NCI-H524 treated with DMSO at 0.1 percent for 48 hours (cell line): ENCODE data around the gene SLC25A10.

Source experiments
- DNase-seq: peaks from one replicate; lab custom pipeline; 2025; lab: John Stamatoyannopoulos, UW

Gene SLC25A10

DNA sequence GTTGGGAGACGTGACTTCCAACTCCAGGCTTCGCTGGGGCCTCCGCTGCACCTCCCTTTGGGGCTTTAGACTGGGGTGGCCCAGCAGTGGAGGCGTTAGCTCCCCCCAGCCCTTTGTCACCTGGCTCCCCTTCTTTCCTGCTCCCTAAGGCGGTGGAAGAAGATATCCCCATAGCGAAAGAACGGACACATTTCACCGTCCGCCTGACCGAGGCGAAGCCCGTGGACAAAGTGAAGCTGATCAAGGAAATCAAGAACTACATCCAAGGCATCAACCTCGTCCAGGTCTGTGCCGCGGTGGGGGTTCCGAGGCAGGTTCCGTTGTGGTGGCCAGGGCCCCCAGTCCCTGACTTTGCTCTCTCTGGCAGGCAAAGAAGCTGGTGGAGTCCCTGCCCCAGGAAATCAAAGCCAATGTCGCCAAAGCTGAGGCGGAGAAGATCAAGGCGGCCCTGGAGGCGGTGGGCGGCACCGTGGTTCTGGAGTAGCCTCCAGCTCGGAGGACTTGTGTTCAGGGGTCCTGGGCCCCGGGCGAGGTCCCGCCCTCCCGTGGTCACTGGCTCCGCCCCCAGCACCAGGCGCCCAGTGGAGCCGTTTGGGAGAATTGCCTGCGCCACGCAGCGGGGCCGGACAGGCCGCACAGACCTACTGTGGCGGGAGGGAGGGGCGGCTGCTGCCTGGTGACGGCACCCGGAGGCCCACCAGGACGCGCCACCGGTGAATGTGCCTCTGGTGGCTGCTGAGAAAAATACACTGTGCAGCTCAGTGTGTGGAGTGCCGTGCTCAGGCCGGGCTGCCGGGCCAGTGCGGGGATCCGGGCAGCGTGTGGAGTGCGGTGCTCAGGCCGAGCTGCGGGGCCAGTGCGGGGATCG lies 5.1 kb upstream of the SLC25A10 start:
- DNase-seq = no peak

DNA sequence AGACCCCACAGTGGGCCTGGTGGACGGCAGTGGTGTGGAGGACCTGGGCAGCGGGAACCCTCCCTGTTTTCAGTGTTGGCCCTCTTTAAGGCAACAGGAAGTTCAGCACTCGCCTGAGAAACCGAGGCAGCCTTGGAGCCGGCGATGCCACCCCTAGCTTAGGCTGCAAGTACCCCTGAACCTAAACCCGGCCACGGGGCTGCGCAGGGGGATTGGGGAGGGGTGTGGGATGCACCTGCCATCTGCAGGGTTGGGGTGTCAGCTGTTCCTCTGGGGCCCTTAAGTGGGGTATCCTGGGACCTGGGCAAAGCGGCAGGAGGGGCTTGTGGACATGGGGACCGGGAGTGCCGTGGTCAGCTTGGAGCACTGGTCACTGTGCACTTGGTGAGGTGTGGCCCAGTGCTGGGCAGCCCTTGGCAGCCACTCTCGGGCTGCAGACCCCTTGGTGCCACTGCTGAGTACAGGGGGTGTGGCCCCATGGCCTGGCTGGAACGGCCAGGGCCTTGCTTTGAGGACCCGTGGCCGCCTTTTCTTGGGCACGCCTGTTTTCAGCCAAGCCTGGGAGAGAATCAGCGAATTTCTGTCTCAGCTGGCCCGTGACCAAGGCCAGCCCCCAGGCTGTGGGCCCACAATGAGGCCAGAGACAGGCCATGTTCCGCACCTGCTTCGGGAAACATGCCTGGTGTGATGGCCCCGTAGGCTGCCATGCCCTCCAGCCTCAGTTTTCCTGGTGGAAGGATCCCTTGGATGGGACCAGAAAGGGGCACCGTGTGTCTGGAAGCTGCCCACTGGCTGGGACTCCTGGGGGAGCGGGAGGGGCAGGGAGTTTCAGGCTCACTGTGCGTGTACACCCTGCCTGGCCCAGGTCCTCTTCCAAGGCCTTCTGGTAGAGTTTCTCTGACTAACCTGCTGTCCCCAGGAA lies 4.1 kb upstream of the SLC25A10 start:
- no peak for DNase-seq

DNA sequence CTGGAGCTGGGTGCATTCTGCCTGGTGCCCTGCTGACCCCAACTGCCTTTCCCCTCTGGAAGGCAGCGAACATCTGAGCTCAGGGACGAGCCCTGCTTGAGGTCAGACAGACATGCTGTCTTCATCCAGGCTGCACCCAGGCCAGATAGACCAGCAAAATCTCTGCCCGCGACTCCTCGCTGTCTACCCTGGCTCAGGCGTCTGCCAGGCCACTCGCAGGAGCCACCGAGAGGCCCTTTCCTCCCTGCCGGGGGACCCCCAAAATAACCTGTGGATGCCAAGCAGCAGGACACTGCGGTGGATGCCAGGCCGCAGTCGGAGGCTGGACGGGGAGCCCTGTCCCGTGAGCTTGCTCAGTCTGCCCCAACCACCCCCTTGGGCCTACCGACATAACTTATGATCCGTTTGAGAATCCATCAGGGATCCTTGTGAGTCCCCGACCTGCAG lies 3.3 kb upstream of the SLC25A10 start:
- DNase-seq = no peak

DNA sequence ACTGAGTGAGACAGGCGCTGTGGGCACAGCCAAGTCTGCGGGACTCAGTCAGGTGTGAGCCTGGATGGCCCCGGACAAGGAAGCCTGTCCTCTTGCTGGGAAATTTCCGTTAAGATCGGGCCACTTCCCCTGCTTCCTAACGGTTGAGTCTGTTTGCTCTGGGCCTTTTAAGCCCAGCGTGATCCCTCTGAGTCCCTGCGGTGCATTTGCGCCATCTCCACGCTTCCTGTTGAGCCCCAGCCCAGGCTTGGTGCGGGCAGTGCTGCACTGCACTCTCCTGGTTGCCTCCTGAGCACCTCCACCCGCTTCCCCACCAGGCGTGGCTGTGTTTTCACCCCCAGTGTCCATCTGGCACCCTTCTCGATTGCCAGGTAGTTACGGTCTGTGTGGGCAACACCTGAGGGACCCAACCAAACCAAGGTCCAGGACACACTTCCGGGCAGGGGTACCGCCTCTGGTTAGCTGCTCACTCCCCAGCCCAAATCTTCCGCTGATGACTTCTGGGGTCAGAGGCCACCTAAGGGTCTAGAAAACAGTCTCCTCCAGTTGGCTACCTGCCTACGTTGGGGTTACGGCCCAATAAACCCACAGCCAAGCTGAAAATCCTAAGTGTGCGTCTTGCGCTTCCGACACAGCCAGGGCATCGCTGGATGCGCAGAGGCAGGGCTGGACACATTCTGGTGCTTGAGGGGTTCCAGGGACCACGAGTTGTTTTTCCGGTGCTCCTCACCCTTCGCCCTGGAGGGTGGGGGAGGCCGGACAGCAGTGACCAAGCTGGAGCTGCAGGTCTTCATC lies 1.4 kb upstream of the SLC25A10 start:
- no peak for DNase-seq

DNA sequence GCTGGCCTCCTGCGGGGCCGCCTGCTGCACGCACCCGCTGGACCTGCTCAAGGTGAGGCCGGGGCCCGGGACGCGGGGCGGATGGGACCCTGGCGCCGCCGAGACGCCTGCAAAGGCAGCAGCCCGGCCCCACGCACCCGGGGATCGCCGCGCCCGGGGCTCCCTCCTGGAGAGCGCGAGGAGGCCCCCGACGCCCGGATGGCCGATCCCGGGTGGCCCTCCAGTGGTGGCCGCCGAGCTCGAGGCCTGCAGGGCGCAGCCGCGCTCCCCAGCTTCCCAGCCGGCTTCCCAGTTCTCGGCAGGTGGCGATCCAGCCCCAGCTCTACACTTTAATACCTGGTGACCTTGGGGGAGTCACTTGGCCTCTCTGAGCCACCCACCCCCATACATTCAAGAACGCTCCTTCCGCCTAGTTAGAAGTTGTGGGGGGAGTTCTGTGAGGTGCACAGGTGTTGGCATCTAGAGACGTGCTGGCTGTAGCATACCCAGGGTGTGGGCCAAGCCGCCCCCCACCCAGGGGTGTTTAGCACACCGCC lies 452 bp downstream of the SLC25A10 start:
- no peak for DNase-seq

DNA sequence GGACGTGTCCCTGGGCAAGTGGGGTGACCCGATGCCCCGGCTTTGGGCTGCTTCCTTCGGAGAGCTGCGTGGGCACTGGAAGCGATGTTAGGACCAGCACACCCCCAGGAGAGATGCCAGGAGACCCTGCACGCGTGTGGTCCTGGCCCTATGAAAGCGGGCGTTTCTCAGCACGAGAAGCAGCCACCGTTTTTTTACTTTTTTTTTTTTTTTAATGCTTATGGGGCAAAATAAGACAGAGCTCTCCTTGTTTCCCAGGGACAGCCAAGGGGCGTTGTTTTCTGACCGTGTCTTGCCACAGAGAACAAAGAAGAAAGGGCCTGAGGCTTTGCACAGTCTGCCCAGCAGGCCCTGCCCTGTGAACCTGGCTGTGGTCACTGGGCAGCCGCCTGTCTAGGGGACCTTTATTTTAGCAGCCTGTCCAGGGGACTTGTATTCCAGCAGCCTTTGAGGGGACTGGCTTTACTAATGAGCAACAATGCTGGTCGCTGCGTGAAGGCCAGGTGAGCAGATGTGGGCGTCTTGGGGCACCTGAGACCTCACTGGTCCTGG lies 996 bp downstream of the SLC25A10 start:
- DNase-seq = no peak

DNA sequence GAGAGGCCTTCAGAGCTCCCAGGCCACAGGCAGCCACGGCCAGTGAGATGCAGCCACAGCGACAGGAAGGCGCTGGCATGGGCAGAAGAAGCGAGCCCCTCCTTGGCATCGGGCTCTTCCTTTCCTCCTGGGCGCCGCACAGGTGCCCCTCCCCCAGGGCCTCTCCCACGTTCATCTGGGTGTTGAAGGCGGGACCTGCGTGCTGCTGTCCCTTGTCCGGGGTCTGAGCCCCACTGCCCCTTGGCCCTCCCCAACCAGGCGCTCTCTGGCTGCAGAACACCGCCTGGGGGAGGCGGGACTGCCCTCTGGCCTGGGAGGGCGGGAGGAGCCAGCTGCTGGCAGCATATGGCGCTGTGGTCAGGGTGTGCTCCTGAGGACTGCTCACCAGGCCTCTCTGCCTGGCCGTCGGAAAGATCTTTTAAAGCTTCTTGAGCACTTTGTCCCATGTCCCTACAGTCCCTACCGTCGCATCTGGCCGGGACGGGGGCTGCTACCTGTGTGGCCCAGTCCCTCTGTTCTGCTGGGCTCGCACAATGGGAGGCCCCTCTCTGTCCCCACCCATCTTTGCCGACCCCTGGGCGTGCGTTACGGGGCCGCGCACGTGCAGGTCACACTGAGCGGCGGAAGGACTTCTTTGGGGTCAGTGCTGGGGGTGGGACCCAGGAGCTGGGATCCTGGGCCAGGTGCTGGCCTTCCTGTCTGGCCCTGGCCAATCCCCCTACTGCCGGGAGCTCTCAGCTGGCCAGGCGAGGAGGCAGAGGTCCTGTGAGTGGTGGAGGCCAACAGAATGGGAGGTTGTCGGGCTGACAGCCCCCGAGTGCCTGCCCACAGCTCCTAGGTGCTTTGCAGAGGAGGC lies 1.7 kb downstream of the SLC25A10 start:
- DNase-seq = no peak

DNA sequence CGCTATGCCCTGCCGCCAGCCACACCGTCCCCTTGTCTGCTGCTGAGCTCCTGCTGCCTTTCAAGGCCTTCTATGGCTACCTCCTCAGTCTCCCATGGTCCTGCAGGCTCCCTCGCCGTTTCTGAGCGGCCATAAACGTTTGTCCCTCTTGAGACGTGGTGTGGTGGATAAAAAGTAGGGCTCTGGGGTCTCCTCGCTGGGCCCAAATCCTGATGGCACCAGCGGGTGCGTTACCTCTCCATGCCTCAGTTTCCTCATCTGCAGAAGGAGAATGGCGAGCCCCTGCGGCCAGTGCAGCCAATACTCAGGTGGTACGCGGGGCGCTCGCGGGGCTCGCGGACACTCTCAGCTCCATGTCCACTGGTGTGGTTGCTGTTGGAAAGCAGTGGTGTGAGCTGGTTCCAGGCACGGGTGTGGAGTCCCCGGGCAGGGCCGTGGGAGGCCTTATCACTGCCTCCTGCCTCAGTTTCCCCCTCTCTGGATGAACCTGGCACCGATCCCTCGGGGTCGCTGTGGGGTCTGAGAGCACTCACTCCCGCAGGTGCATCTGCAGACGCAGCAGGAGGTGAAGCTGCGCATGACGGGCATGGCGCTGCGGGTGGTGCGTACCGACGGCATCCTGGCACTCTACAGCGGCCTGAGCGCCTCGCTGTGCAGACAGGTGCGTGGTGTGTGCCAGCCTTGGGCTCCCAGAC lies 2.5 kb downstream of the SLC25A10 start:
- DNase-seq = no peak

DNA sequence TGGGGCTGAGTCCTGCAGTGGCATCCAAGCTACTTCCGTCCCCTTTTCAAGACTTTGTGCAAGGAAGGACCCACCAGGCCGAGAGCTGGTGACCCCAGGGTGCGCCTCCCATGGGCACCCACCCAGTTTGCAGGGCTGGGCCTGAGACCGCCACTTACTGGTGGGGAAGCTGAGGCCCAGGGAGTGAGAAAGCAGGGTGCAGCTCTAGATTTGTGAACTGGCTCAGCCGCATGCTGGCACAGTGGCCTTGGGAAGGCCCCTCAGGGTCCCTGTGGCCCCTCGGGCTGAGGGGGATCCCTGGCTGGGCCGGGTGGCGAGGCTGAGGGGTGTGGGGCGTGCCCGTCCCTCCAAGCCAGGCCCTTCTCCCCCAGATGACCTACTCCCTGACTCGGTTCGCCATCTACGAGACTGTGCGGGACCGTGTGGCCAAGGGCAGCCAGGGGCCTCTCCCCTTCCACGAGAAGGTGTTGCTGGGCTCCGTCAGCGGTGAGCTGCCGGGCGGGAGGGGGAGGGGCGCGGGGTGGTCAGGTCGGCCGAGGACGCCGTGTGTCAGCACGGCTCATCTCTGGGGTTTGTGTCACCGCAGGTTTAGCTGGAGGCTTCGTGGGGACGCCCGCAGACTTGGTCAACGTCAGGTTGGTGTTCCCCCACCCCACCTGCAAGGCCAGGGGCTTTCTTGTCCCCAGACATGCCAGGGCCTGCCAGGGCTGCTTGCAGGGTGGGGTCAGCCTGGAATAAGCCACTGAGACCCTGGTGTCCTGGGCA lies 3.2 kb downstream of the SLC25A10 start:
- DNase-seq = no peak

DNA sequence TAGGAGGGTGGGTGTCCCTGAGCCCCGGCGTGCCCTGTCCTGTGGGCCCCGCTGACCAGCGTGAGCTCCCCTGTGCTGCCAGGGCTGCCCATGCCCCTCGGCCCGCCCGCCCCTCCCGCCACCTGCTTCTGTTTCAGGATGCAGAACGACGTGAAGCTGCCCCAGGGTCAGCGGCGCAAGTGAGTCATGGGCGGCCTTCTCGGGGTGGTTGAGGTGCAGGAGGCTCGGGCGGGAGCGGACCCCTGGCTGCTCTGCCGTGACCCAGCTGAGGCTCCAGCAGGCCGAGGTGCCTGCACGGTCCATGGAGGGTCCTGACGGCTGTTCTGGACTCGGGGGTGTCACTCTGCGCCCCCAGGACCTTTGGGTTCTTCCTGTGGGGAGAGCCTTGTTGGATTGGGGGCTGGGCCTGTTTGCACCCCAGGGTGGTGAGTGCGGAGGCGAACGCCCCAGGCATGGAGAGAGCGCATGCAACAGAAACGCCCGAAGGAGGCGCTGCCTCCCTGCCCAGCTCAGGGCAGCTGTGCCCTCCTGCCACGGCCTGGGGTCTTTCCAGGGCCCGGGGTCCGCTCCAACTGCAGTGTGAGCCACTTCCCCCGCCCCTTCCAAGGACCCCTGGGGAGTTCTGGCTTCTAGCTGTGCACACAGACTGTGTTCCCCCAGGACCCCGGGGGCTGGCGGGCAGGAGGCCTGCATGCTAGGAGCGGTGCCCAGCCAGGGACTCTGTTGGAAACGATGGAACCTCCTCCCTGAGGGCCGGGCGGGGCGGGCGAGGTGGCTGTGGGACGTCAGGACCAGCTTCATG lies 4.0 kb downstream of the SLC25A10 start:
- DNase-seq = no peak

DNA sequence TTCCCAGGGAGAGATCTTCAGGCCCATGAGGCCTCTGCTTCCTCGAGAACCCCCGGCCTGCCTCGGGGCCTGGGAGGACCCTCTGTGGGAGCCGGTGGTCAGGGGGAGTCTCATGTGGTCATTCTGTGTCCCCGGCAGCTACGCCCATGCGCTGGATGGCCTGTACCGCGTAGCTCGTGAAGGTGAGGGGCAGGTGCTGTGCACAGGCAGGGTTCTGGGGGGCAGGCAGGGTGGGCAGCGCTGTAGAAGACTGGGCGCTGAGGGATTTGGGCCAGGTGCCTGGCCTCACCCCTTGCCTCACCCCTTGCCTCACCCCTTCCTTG lies 4.6 kb downstream of the SLC25A10 start:
- DNase-seq = no peak

DNA sequence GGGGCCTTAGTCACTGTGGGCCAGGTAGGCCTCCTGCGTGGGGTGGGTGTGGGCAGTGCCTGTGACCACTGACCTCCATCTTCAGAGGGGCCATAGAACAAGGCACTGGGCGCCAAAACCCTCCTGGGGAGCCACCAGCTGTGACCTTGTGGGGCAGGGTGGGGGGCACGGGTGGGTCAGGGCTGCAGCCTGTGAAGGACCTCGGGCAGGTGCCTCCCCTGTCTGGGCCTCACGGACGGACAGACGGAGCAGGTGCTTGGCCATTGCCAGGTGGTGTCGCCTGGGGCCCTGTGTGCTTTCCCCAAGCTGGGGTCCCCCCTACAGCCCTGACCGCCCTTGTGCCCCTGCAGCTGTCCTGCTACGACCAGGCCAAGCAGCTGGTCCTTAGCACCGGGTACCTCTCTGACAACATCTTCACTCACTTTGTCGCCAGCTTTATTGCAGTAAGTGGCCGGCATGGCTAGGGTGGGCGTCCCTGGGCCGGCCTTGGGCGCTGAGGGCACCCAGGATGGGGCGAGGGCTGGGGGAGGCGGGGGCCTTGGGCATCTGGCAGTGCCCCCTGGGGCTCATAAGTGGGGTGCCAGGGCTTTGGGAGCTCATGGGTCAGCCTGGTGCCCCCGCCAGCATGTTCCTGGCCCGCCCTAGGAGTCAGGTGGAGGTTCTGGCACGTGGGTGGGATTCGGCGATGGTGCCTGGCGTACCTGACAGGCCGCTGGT lies 5.1 kb downstream of the SLC25A10 start:
- no peak for DNase-seq

DNA sequence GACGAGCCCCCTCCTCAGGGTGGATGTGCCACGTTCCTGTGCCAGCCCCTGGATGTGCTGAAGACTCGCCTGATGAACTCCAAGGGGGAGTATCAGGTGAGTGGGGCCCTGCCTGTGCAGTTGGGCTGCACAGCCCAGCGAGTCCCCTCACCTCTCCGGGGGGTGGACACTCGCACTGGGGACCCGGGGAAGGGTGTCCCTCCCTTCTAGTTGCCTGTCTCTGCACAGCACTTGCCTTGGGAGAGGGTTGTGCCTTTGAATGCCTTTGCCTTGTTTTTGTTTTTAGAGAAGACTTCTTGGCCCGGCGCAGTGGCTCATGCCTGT lies 5.6 kb downstream of the SLC25A10 start:
- DNase-seq = no peak

DNA sequence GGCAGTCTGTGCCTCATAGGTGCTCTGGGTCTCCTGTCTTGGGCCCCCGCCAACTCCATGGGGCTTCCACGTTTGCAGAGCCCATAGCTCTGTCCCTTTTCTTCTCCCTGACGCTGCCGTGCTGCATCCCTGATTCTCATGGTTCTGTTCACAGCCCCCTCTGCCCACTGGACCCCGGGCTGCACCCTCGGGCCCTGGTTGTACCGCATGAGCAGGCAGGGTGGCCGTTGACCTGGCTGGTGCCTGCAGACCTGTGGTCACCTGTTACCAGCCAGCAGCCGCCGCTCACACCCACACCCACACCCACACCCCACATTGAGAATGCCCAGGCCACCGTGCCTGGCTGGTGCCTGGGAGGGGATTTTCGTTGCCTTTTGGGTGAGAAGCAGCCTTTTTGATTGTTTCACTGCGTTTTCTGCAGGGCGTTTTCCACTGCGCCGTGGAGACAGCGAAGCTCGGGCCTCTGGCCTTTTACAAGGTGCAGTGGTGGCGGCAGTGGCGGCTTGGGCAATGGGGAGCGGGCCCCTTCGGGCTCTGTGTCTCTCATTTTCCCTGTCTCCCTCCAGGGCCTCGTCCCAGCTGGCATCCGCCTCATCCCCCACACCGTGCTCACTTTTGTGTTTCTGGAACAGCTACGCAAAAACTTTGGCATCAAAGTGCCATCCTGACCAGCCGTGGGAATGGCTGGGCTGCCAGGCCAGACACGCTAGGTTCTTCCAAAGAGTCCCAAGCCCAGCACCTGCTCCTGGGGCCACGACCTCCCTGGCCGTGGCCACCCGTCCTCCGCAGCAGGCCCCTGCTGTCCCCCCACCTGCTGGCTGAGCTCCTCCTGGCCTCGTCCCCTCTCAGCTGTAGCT lies 7.6 kb downstream of the SLC25A10 start:
- DNase-seq = no peak

DNA sequence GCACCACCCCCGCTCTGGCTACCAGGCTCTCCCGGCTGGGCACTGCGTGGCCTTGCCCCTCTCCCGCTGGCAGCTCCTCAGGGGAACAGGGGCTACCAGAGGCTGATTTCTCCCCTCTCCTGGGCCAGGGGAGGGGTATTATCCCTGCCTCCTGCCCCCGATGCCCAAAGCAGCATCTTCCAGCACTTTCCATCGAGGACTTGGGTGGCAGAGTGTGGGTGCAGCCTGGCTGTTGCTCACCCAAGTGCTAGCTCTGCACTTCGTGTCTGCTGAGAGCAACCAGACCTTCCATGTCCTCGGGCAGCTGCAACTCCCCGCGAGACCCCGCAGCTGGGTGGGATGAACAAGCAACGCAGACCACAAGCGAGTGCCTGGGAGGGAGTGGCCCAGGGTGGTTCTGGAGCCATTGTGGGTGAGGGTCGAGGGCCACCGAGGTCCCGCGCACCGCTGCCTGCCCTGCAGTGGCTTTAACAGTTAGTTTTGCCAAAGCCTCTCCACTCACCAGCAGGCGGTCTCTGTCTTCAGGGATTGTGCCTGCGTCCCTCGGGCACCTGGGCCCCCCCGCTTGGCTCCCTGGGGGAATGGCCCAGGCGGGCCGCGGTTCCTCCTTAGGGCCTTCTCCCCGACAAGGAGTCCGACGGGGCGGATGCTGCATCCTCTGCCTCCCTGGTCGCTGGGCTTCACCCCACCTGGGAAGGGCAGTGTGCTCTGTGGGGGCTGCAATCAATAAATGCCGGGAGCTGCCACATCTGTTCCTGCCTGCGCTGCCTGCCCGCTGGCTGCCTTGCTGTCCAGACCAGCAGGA lies 8.4 kb downstream of the SLC25A10 start:
- no peak for DNase-seq
